Fibroblast of lung (primary cell): ENCODE data around the gene OR10R2. TPM values are rescaled to one million over a fixed set of nuclear protein-coding genes. Genes with fewer than 3 reads are reported as not detected.

Source experiments
- DNase-seq, 2 donors: peaks; one replicate each; pipeline versions ENCODE4 v3.0.0 to v3.0.0-alpha.2; 2010; ENCODE audit warnings: low read depth in 2 of 2
- H2AFZ ChIP-seq: 2 replicates; pipeline ENCODE4 v1.5.1; 2012; ENCODE audit warnings: low read length, control low read depth, inconsistent platforms
- H3K27ac ChIP-seq: 2 replicates; pipeline ENCODE4 v1.5.1; 2011; ENCODE audit warnings: low read length, control low read depth; ENCODE audit not compliant: insufficient read depth
- H3K27me3 ChIP-seq: 2 replicates; pipeline ENCODE4 v1.5.1; 2011; ENCODE audit warnings: mild to moderate bottlenecking, low read length; ENCODE audit not compliant: control insufficient read depth, insufficient read depth
- H3K36me3 ChIP-seq: 2 replicates; pipeline ENCODE4 v1.5.1; 2011; ENCODE audit warnings: low read length; ENCODE audit not compliant: control insufficient read depth, insufficient read depth
- H3K4me1 ChIP-seq: 2 replicates; pipeline ENCODE4 v1.5.1; 2011; ENCODE audit warnings: low read length; ENCODE audit not compliant: control insufficient read depth, insufficient read depth; ENCODE audit errors: extremely low read depth
- H3K4me2 ChIP-seq: 2 replicates; pipeline ENCODE4 v1.5.1; 2011; ENCODE audit warnings: low read length, control low read depth; ENCODE audit not compliant: insufficient read depth; ENCODE audit errors: extremely low read depth
- H3K4me3 ChIP-seq, 4 experiments: fragments of 200-600 bp in 1 of 4; sonication (generic) in 1 of 4; replicated peaks in 1 of 4; 2 replicates each; pipeline ENCODE4 v1.5.1; 2011 to 2016; ENCODE audit warnings: low read length in 4 of 4, low read depth in 3 of 4, mild to moderate bottlenecking in 3 of 4, control low read depth in 2 of 4, inconsistent platforms in 1 of 4, mixed read lengths in 1 of 4; ENCODE audit not compliant: insufficient read depth in 1 of 4; ENCODE audit errors: control extremely low read depth in 1 of 4
- H3K79me2 ChIP-seq: 2 replicates; pipeline ENCODE4 v1.5.1; 2012; ENCODE audit warnings: mild to moderate bottlenecking, low read length, inconsistent platforms; ENCODE audit not compliant: control insufficient read depth, insufficient read depth
- H3K9ac ChIP-seq: 2 replicates; pipeline ENCODE4 v1.5.1; 2011; ENCODE audit warnings: mild to moderate bottlenecking, low read length, control low read depth; ENCODE audit not compliant: insufficient read depth
- H3K9me3 ChIP-seq: 2 replicates; pipeline ENCODE4 v1.5.1; 2012; ENCODE audit warnings: low read depth, low read length; ENCODE audit not compliant: control insufficient read depth, insufficient read depth
- H4K20me1 ChIP-seq: 2 replicates; pipeline ENCODE4 v1.5.1; 2011; ENCODE audit warnings: low read length; ENCODE audit not compliant: control insufficient read depth, insufficient read depth; ENCODE audit errors: extremely low read depth
- CTCF ChIP-seq, 2 donors: IDR thresholded peaks in 1 of 2; conservative IDR thresholded peaks in 1 of 2; 1 replicate in 1 of 2; 2 replicates in 1 of 2; pipeline ENCODE4 v1.5.1; 2011 to 2012; ENCODE audit warnings: low read length in 2 of 2, control low read depth in 1 of 2, inconsistent platforms in 1 of 2, low read depth in 1 of 2, mild to moderate bottlenecking in 1 of 2
- EZH2 ChIP-seq: IDR thresholded peaks from 2 replicates; pipeline ENCODE4 v1.5.1; 2012; ENCODE audit warnings: low read length, control low read depth, mild to moderate bottlenecking; ENCODE audit errors: missing control alignments
- polyA plus RNA-seq, 2 donors: library from polyadenylated mRNA; depleted of rRNA in 1 of 2; stranded (reverse) in 1 of 2; unstranded in 1 of 2; fragments of >200 nt; gene quantifications; 2 replicates each; pipeline ENCODE4 v1.2.1, GENCODE V29; 2011 to 2012; ENCODE audit warnings: missing spikeins in 1 of 2
- total RNA-seq: library from RNA; depleted of rRNA; stranded (reverse); fragments of >200 nt; gene quantifications from 2 replicates; pipeline ENCODE4 v1.2.1, GENCODE V29; 2014

OR10R2 gene
- total and polyA plus RNA-seq, 2 donors (not counting 1 experiment from before 2014, with no cell fraction given) = not detected

GRCh38 chr1:158520021-158520420 is 48.0 kb downstream of the OR10R2 start:
- H3K4me1 ChIP-seq = no peaks in the 10 kb centered on the region
- no peak overlapping the region for H2AFZ ChIP-seq
- no peak overlapping the region for H3K4me2 ChIP-seq
- H3K27ac ChIP-seq = no peak overlapping the region
- TF ChIP-seq EZH2 (no peak), CTCF (conservative IDR thresholded peaks at IDR 0.05 in 1 of 2, IDR thresholded peaks at IDR 0.05 in 1 of 2; ENCODE audit: low read depth in 1 of 2, low read length in 2 of 2) (no peak)
- H3K9ac ChIP-seq = no peak overlapping the region
- no peaks in the 10 kb centered on the region for H3K36me3 ChIP-seq
- no peak for DNase-seq
- H3K79me2 ChIP-seq = no peaks in the 10 kb centered on the region
- H3K9me3 ChIP-seq = no peaks in the 10 kb centered on the region
- no peak overlapping the region for H3K4me3 ChIP-seq
- no peaks in the 10 kb centered on the region for H3K27me3 ChIP-seq
- H4K20me1 ChIP-seq = no peaks in the 10 kb centered on the region

GRCh38 chr1:158520955-158521665 is 49.1 kb downstream of the OR10R2 start:
- Histone ChIP-seq H3K36me3 (no peaks in the 10 kb centered on the region), H3K27me3 (no peaks in the 10 kb centered on the region), H3K4me1 (no peaks in the 10 kb centered on the region), H3K9ac (no peak overlapping the region), H3K4me2 (no peak overlapping the region), H3K79me2 (no peaks in the 10 kb centered on the region), H2AFZ (no peak overlapping the region), H3K9me3 (no peaks in the 10 kb centered on the region), H4K20me1 (no peaks in the 10 kb centered on the region), H3K4me3 (no peak overlapping the region), H3K27ac (no peak overlapping the region)
- TF ChIP-seq EZH2 (no peak), CTCF (conservative IDR thresholded peaks at IDR 0.05 in 1 of 2, IDR thresholded peaks at IDR 0.05 in 1 of 2; ENCODE audit: low read depth in 1 of 2, low read length in 2 of 2) (no peak)
- no peak for DNase-seq

- Histone ChIP-seq H3K27ac (no peak overlapping the region), H3K9me3 (no peaks in the 10 kb centered on the region), H3K4me3 (no peak overlapping the region), H3K27me3 (no peaks in the 10 kb centered on the region), H4K20me1 (no peaks in the 10 kb centered on the region), H3K79me2 (no peaks in the 10 kb centered on the region), H3K9ac (no peak overlapping the region), H2AFZ (no peak overlapping the region), H3K4me2 (no peak overlapping the region), H3K4me1 (no peaks in the 10 kb centered on the region), H3K36me3 (no peaks in the 10 kb centered on the region)
- TF ChIP-seq EZH2 (no peak), CTCF (conservative IDR thresholded peaks at IDR 0.05 in 1 of 2, IDR thresholded peaks at IDR 0.05 in 1 of 2; ENCODE audit: low read depth in 1 of 2, low read length in 2 of 2) (no peak)
- DNase-seq = no peak
Measured at GRCh38 chr1:158521666-158522058, 49.6 kb downstream of the OR10R2 start.
